Heart left ventricle (tissue), 13 donors: ENCODE results near the gene SORBS1.

Experiments used
- CTCF ChIP-seq, 12 donors: fragments of 200-600 bp; sonication (generic) in 4 of 12; IDR thresholded peaks; one replicate each; pipeline versions ENCODE4 v1.5.0 to v1.8.0; 2018 to 2022; ENCODE audit warnings: antibody characterized with exemption in 12 of 12, mild to moderate bottlenecking in 5 of 12
- POLR2A ChIP-seq, 2 donors: fragments of 450-650 bp; IDR thresholded peaks; one replicate each; pipeline ENCODE4 v1.6.1; 2017; ENCODE audit warnings: antibody characterized with exemption in 2 of 2, mild to moderate bottlenecking in 2 of 2, moderate library complexity in 2 of 2
- donor health status: ischemic (EF 13 %, LVEDD 7.1; RV severe dilation, severe dysfunction).
- donor health status: DM: no; HTN: yes; CAD: no.
- donor health status: DM: no; HTN: no; CAD: no.
- donor health status: ischemic (EF 25% LVEDD 6.9; RV normal size, moderate dysfunction).
- donor health status: ischemic (EF 25% LVEDD 5.7; RV mildly dilated, moderate dysfunction).
- donor health status: ischemic (EF 35%, LVEDD 5.7; RV mildly dilated, moderate dysfunction).
- donor health status: nonischemic (EF 11% LVEDD 7.7; RV severe dilation, severe dysfunction).
- donor health status: DM: yes; HTN: yes; CAD: no.
- donor health status: PGD.
- donor health status: ischemic (EF 29% LVEDD 5.4; RV normal size, mild dysfunction).
- donor health status: nonischemic (EF 23%, LVEDD 6.1; RV moderate dilation, normal function).

- TF ChIP-seq CTCF (IDR thresholded peaks at IDR 0.05) (no peak), POLR2A (IDR thresholded peaks at IDR 0.05) (no peak)
Measured at GRCh38 chr10:95487994-95488393, 73.2 kb downstream of the SORBS1 start.
